HG03025 (cell line): ENCODE measurements around the gene SPDYE16.
"Not testable (repeated sequence)": the region's sequence is repeated elsewhere in the genome, so short reads cannot be mapped to it uniquely, and the experiment has no call there.

ENCODE experiments used
- ATAC-seq: cut with Tn5 transposase; IDR thresholded peaks from one replicate; pipeline ENCODE4 v1.9.1; 2021; ENCODE audit warnings: mild to moderate bottlenecking, moderate library complexity; ENCODE audit not compliant: unreplicated experiment, low FRiP score

The SPDYE16 gene, protein sequence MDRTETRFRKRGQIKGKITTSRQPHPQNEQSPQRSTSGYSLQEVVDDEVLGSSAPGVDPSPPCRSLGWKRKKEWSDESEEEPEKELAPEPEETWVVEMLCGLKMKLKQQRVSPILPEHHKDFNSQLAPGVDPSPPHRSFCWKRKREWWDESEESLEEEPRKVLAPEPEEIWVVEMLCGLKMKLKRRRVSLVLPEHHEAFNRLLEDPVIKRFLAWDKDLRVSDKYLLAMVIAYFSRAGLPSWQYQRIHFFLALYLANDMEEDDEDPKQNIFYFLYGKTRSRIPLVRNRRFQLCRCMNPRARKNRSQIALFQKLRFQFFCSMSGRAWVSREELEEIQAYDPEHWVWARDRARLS

DNA sequence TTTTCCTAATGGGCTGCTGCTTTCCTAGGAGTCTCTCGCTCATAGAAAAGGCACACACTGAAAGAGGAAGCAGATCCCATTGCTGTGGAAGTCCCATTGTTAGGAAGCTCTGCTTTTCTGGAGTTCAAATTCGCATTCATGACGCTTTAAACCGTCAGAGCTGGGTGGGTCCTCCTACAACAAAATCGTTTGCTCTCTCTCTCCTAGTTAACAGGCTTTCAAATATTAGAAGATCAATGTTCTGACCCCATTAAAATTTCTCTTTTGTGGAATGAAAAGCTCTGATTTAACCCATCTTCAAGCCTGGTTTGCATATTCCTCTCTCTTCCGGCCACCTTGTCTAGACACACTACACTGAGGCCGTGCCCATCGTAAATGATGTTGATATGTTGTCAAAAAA lies at the start of gene SPDYE16:
SPDYE16 (minus strand) TSS at position 101 of the 400 bp plus-strand sequence. CDS start 1,838 bp downstream, outside the sequence.
- not testable (repeated sequence) for ATAC-seq

DNA sequence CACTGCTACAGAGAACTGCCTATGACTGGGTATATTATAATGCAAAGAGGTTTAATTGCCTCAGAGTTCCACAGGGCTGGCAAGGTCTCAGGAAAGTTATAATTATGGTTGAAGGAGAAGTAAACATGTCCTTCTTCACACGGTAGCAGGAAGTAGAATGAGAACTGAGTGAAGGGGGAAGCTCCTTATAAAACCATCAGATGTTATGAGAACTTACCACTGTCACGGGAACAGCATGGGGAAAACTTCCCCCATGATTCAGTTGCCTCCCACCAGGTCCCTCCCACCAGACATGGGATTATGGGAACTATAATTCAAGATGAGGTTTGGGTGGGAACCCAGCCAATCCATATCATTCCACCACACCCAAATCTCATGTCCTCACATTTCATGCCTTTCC lies 49.6 kb upstream of the SPDYE16 start:
- ATAC-seq = not testable (repeated sequence)

DNA sequence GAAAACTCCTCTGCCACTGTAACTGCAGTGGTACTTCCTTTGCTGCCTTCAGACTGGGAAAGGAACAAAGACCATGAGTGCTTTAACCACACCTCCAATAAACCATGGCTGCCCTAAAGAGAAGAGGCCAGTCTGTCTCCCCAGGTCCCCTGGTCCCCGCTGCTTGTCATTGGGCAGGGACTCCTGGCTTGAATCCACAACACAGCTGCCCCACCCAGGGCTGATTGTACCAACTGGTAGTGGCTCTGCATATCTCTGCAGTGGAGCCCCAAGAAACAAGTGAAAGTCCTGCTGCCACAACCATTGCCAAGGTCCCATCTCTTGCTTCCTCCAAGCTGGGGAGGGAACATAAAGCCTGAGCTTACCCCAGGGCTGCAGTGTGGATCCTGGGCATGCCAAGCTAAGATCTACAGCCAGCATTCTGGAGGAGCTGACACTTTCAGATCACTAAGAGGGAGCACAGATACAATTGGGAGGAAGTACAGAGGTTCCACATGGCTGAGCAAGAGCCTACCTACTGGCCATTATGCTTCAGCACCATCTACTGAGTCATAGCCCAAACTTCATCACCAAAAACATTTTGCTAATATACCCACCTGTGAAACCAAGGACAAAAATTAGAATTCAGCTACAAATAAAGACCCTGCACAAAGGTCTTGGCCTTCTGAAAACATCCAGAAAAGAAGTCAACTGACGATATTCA lies 48.7 kb upstream of the SPDYE16 start:
- ATAC-seq = peak; percentile 65

- not testable (repeated sequence) for ATAC-seq
These were observed 47.9 kb upstream of the SPDYE16 start for GRCh38 chr7:76591033-76591432.

- not testable (repeated sequence) for ATAC-seq
These were observed 45.5 kb upstream of the SPDYE16 start for GRCh38 chr7:76588586-76588985.

- not testable (repeated sequence) for ATAC-seq
These were observed 43.7 kb upstream of the SPDYE16 start for GRCh38 chr7:76586585-76587315.

- ATAC-seq = not testable (repeated sequence)
These were observed 40.7 kb upstream of the SPDYE16 start for GRCh38 chr7:76583636-76584281.

DNA sequence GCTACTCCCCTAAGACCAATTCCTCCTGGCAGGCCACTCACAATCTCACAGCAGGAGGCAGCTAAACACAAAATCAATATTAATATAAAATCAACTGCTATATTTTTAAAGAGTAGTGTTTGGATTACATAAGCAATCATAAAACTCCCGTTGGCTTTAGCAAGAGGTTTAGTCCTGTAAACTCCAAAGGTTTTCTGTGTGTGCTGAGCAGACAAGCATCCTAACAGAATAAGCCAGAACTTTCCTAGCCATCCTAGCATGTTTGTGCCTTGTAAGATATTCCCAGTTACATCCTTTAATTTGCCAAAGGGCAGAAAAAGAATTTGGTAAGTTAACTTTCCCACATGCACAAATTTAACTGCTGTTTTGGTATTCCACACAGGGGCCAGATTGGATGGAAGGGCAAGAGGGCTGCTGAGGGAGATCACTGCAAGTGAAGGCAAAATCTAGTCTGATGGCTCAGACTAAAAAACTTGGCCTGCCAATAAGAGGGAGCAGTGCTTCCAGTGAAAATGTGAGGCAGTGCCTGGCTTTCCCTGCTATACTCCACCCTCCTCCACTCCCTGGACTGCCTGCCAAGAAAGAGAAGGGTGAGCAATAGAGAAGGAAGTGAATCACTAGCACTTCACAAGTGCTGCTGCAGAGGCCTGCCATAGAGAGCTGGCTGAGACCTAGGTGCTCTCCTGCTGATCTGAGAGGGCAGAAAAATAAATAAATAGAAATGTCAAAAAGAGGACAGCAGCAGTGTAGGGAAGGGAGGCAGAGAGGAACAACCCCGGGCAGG lies 39.9 kb upstream of the SPDYE16 start:
- ATAC-seq = not testable (repeated sequence)

GRCh38 chr7:76575919-76576655 lies 33.0 kb upstream of the SPDYE16 start:
- ATAC-seq = not testable (repeated sequence)

DNA sequence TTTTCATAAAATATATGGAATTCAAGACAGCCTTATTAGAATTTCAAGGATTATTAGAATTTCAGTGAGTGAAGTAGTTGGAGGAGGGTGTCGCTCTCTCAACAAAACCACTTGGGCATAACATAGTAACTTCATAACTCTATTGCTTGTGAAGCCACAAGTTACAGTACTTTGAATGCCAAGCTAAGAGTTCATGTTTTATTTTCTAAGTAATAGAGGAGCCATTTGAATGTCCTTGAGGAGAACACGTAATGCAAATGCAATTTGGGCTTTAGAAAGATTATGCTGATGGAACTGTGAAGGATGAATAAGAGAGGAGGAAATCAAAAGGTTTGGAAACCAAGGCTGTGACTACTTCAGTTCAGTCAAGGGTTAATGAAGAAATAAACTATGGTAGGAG lies 32.3 kb upstream of the SPDYE16 start:
- not testable (repeated sequence) for ATAC-seq

- not testable (repeated sequence) for ATAC-seq
These were observed 29.2 kb upstream of the SPDYE16 start for GRCh38 chr7:76572296-76572695.

- not testable (repeated sequence) for ATAC-seq
These were observed 27.3 kb upstream of the SPDYE16 start for GRCh38 chr7:76570324-76570775.

DNA sequence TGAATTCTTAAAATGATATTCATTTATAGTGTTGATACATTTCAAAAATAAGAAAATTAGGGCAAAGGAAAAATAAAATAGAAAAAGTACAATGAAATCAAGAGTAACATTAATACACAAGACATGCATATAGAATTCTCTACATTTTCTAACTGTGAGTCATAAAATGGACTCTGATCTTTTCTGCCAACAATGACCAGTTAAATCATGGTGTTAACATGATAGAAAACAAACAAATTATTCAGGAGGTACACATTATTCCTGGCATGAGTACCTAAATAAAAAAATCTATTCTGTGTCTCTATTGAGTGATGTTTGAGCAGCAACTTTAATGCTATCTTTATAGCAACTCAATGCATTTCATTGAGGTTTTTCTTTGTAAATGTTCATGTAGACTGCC lies 25.6 kb upstream of the SPDYE16 start:
- ATAC-seq = not testable (repeated sequence)

- ATAC-seq = not testable (repeated sequence)
These were observed 24.7 kb upstream of the SPDYE16 start for GRCh38 chr7:76567753-76568152.

GRCh38 chr7:76567311-76567710 lies 24.2 kb upstream of the SPDYE16 start:
- not testable (repeated sequence) for ATAC-seq

DNA sequence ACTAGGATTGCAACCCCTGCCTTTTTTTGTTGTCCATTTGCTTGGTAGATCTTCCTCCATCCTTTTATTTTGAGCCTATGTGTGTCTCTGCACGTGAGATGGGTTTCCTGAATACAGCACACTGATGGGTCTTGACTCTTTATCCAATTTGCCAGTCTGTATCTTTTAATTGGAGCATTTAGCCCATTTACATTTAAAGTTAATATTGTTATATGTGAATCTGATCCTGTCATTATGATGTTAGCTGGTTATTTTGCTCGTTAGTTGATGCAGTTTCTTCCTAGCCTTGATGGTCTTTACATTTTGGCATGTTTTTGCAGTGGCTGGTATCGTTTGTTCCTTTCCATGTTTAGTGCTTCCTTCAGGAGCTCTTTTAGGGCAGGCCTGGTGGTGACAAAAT lies 21.9 kb upstream of the SPDYE16 start:
- ATAC-seq = not testable (repeated sequence)

GRCh38 chr7:76561342-76561741 lies 18.2 kb upstream of the SPDYE16 start:
- not testable (repeated sequence) for ATAC-seq

GRCh38 chr7:76560157-76560556 lies 17.1 kb upstream of the SPDYE16 start:
- ATAC-seq = not testable (repeated sequence)

DNA sequence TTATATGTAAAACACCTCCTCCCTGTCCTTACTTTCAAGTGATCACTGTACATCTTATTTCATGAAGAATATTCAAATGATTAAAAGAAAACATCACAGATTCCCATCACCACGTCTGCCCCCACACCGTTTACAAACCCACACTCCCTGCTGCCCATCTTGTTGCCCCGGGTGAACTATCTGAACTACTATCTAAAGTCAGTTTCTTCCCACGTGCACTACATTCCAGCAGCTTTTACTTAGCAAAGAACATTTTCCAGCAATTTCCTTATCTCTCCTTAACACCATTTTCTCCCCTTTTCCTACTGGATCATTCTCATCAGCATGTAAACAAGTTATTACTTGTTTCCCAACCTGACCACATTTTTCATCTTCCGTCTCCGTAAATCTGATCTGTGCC lies 16.6 kb upstream of the SPDYE16 start:
- ATAC-seq = not testable (repeated sequence)
